Astrocyte of the spinal cord (primary cell): ENCODE measurements around the gene ZNG1B.
"Not testable (repeated sequence)": the region's sequence is repeated elsewhere in the genome, so short reads cannot be mapped to it uniquely, and the experiment has no call there.

Experiments used
- DNase-seq: peaks from one replicate; pipeline ENCODE4 v3.0.0; 2011; ENCODE audit warnings: low read depth, low spot score
- H3K4me3 ChIP-seq: 2 replicates; pipeline ENCODE4 v1.5.1; 2011; ENCODE audit warnings: low read depth, mild to moderate bottlenecking, low read length, moderate library complexity
- in situ Hi-C: cut with HindIII; loops from 2 replicates; pipeline ENCODE4 v1.10.0; 2017; ENCODE audit warnings: low sequenced_read_pairs

ZNG1B gene

DNA sequence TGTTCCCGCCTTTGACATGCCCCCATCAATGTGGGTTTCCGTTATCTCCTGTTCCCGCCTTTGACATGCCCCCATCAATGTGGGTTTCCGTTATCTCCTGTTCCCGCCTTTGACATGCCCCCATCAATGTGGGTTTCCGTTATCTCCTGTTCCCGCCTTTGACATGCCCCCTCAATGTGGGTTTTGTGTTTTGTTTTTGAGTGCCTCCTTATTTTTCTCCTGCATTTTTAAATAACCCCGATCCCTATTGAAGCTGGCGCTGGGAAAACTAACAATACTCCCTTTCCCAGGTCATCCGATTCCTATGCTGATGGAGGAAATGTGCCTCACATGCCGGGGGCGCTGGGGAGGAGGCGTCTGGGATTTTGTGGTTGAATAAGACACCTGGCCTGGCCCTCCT is 59.0 kb downstream of the ZNG1B start:
- H3K4me3 ChIP-seq, in situ Hi-C loops, DNase-seq: not testable (repeated sequence)

DNA sequence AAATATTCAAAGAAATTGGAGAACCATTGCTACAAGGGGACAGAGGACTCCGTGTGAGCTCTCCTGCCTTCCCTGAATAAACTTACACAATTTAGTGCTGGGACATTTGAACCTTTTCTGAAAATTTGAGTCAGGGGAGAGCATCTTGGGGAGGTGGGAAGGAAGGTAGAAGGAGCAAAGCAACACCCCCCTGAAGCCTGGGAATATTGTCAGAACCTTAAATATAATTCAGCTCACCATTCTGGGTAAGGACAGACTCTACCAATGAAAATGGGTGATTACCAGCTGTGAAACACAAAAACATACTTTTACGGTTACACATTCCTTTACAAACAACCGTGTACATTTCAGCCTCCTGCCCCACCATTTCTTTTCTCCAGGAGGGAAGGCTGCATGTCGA is 60.9 kb downstream of the ZNG1B start, which contains the start of gene FOXD4L1:
TSS of gene FOXD4L1 (plus strand) at position 301 of the 400 bp plus-strand sequence. CDS start 592 bp downstream, outside the sequence.
- in situ Hi-C loops, H3K4me3 ChIP-seq, DNase-seq: not testable (repeated sequence)

DNA sequence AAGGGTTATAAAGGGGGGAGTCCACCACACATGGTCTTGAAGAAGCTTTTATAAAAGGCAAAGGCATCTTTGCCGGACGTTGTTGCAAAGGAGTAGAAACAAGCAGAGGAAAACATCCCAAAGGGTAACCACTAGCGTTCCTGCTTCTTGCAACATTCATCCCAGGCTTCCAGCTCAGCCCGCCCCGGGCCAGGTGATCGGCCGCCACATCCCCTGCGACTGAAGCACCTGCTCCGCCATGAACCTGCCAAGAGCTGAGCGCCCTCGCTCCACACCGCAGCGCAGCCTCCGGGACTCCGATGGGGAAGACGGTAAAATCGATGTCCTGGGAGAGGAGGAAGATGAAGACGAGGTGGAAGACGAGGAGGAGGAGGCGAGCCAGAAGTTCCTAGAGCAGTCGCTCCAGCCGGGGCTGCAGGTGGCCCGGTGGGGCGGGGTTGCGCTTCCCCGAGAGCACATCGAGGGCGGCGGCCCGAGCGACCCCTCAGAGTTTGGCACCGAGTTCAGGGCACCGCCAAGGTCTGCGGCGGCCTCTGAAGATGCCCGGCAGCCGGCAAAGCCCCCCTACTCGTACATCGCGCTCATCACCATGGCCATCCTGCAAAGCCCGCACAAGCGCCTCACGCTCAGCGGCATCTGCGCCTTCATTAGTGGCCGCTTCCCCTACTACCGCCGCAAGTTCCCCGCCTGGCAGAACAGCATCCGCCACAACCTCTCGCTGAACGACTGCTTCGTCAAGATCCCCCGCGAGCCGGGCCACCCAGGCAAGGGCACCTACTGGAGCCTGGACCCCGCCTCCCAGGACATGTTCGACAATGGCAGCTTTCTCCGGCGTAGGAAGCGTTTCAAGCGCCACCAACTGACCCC is 61.8 kb downstream of the ZNG1B start:
- DNase-seq, in situ Hi-C loops, H3K4me3 ChIP-seq: not testable (repeated sequence)

DNA sequence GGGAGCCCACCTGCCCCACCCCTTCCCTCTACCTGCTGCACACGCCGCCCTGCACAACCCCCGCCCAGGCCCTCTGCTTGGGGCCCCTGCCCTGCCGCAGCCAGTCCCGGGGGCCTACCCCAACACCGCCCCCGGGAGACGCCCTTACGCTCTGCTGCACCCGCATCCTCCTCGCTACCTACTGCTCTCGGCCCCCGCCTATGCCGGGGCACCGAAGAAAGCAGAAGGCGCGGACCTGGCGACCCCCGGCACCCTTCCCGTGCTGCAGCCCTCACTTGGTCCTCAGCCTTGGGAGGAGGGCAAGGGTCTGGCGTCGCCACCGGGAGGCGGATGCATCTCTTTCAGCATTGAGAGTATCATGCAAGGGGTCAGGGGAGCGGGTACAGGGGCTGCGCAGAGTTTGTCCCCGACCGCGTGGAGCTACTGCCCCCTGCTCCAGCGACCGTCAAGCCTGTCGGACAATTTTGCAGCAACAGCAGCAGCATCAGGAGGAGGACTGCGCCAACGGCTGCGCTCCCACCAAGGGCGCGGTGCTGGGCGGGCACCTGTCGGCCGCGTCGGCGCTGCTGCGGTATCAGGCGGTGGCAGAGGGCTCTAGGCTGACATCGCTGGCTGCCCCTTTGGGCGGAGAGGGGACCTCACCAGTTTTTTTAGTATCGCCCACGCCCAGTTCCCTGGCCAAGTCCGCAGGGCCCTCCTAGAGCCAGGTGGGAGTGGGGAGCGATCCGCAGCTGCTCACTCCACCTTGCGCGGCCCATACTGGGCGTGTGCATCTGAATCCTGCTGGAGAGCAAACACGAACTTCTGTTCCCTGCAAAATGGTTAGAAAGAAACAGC is 62.6 kb downstream of the ZNG1B start:
- DNase-seq, H3K4me3 ChIP-seq, in situ Hi-C loops: not testable (repeated sequence)

DNA sequence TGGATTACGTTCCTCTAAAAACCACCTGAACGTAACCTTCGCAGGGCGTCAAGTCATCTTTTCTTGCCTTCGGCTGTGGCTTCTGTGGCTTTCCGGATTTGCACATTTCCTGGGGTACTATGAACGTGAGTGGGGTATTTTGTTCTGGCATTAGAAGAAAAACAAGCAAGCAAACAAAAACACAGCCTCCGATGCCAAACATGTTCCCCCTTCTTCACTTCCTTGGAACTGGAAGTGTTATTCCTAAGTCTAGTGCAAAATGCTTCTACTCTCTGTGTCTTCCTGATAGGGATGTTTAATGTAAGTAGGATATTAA is 63.2 kb downstream of the ZNG1B start:
- in situ Hi-C loops, DNase-seq, H3K4me3 ChIP-seq: not testable (repeated sequence)

DNA sequence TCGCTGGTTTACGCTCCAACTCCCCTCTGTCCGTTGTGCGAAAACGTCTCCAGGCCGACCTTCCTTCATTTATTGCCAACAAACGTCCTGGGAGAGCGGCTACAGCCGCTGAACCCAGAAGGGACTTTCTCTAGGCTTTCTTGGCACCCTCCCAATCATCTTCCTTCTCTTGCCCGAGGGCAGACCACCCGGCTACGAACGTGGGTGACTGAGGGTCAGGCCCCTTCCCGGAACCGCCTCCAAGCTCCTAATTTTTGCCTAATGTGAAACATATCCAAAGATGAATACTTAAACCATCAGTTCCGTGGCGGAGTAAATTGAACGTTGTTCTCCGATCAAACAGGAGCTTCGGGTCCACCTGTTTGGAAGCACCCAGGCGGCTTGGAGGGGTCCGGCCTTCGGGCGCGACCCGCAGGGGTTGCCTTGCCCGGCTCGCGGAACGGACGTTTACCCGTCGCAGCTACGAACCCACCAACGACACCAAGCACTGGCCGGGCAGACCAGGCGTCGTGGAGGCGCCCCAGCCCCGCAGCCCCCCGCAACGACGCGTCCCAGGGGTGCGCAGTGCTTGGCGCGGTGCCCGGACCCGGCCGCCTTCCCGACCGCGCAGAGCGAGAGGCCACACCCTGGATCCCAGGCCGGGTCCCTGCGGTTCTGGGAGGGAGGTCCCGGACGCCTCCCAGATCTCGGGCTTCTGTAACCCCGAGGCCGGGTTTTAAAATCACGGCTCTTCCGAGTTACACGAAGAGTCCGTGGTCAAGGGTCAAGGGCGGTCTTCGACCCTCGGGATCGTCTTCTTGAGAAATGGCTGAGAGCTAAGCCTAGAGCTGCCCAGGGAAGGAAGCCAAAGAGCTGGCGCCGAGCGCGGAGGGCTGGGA is 65.0 kb downstream of the ZNG1B start:
- DNase-seq, in situ Hi-C loops, H3K4me3 ChIP-seq: not testable (repeated sequence)

DNA sequence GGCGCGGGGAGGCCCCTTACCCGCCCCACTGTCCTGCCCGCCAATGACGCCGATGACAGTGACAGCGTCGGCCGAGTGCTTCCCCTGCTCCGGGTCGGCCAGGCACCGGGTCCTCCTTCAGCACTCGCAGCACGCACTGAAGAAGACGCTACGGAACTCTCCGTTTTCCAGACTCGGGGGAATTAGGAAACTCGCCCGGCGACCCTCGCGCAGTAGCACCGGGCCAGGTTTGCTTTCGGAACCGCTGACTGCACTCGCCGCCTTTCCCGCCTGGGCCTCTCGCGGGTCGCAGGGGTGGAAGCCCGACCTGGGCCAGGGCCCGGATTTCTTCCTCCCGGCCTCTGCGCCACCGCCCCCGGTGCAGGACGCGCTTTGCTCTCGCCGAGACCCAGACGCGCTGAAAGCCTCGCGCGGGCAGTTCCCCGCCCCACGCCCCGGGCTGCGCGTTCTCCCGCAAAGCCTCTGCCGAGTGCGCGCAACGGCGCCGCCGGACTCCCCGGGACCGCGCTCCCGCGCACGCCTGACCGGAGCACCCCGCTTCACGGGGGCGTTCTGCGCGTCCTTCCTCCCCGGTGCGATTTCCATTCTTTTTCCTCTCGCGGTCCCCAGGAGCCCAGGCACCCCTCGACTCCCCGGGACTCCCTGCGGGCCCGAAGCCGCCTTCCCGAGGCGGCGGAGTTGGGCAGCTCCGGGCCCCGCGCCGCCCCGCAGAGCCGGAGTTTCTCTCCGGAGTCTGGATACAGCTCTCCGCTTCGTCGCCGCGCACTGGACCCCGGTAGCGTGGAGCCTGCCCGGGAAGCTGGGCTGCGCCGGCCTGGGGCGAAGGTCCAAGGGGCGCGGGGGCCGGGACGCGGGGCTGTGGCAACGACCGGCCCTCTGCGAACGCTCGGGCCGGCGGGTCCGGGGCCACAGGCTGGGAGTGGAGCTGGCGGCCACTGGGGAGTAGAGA is 65.9 kb downstream of the ZNG1B start:
- peak; percentile 12 for DNase-seq
- H3K4me3 ChIP-seq = peak overlapping the region; percentile 18
- in situ Hi-C loops = not testable (repeated sequence)

DNA sequence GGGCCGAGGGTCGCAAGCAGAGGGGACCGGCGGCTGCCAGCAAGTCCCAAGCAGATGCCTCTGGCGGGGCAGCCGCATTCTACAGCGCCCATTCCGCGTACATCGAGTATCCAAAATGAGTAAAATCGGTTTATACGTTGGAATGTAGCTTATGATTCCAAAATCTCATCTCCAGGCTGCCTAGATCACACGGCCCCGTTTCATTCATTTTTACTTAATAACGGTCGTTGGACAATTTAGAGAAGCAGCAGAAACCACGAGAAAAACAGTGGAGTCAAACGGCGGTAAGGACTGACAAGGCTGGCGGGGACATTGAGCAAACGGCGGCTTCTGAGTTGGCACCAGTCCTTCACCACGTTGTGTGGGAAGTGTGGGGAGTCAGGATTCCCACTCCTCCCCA is 66.6 kb downstream of the ZNG1B start:
- H3K4me3 ChIP-seq, in situ Hi-C loops, DNase-seq: not testable (repeated sequence)

DNA sequence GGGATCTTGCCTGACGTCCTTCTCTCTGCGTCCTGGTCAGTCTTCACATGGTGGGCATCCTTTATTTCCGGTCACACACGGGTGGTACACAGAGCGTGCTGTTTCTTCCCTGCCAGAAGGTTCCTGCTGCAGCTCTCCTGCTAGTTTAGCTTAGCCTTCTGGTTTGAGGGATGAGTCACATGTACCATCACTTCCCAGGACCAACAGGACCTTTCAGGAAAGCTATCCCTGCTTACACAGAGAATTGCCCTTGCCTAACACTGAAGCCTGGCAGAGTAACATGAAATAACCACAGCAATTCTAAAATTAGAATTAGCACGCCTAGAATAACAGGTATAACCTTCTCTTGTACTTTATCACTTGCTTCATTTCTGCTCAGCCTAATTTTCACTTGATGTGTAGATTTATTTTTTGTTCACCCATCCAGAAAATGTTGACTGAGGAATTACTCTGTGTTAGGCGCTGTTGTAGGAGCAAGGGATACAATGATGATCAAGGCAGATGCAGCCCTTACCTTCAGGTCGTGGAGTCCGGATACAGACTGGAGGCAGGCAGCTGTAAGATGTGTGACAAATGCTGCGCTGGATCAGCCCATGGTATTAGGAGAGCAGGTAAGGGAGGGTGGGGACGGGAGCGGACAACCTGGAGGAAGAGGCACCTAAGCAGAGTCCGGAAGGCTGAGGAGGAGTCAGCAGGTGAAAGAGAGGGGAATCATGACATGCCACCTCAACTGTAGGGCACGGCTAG is 70.1 kb downstream of the ZNG1B start:
- H3K4me3 ChIP-seq, DNase-seq, in situ Hi-C loops: not testable (repeated sequence)

DNA sequence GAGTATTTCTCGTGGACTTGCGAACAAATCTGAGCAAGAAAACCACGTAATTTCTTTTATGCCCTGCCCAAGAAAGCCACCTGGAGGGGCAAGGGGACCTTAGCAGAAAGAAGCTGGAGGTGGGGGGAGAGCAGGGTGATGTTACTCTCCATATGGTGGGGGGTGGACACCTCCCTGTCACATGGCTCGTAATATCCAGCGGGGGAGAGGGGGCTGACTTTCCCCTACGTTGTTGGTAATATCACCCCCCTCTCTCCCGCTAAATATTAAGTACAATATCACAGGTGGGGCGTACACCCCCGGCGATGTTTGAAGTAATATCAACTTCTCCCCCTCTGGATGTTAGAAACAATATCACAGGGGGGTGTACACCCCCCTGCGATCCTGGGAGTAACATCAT is 70.7 kb downstream of the ZNG1B start:
- DNase-seq, in situ Hi-C loops, H3K4me3 ChIP-seq: not testable (repeated sequence)

DNA sequence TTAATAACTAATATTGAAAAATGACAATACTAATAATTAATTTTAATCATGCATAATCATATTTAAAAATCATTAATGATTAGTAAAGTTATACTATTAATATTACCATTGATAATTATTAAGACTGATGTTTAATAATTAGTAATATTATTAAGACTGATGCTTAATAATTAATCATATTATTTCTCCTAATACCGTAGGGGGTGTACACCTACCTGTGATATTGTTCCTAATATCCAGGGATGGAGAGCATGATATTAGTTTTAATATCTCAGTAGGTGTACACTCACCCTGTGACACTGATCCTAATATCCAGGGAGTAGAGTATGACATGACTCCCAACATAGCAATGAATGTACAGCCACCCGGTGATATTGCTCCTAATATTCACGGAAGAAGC is 73.4 kb downstream of the ZNG1B start:
- H3K4me3 ChIP-seq, DNase-seq, in situ Hi-C loops: not testable (repeated sequence)

DNA sequence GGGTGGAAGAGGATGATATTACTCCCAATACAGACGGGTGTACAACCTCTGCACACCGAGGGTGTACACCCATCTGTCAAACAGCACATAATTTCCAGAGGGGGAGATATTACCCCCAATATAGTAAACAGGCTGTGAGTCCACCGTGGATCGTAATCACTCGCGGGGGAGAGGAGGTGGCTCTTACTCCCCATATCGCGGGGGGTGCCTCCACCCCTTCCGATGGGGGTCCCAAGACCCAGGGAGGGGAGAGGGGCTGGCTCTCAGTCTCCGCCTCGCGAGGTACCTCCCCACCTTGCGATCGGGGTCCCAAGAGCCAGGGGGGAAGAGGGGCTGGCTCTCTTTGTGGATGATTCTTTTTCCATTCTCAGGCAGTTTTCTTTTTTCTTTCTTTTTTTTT is 74.4 kb downstream of the ZNG1B start:
- H3K4me3 ChIP-seq, in situ Hi-C loops, DNase-seq: not testable (repeated sequence)

DNA sequence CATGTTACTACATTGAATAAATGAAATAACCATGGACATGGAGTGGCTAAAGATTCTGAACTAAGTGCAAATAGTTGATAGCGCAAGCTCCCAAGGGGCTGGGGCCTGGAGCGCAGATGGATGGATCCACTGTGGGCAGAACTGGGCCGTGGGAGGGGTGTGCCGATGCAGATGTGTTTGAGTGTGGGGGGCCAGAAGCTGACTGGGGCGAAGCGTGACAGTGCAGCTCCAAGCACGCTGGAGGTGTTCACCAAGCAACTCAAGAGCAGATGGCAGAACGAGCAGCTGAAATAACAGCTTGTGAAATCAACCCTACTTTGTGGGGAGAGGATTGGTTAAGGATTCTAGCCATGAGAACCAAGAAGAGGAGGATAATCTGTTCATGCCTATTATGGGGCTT is 78.0 kb downstream of the ZNG1B start:
- DNase-seq, in situ Hi-C loops, H3K4me3 ChIP-seq: not testable (repeated sequence)

DNA sequence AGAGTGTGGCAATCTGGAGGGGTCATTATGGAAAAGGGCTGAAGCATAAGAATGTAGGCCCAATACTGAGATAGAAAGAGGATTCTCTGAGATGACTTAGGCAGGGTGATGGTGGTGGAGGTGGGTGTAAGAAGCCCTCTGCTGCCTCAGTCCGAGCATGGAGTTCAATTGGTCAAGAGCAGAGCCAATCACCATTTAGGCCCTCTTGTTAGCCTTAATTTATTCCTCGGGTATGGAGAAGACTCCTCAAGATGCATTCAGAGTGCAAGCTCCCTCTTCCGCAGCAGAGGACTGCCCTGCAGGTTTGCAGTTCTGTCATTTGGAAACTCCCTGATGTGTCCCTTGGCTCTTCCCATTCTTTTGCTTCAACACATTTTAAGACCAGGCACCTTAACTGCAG is 78.5 kb downstream of the ZNG1B start:
- H3K4me3 ChIP-seq, DNase-seq, in situ Hi-C loops: not testable (repeated sequence)

DNA sequence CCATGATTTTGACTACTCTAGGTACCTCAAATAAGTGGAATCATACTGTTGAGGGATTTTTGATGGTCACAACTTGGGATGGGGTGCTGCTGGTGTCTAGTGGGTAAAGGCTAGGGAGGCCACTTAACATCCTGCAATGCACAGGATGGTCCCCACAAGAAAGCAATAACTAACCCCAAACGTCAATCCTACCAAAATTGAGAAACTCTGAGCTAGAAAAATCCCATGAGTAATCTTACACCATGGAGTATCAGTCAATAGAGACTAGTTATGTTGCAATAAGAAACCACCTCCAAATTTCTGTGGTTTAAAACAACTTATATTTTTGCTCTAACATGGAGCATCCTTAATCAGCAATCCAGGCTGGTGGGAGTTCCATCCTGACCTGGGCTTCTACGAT is 79.5 kb downstream of the ZNG1B start:
- in situ Hi-C loops, DNase-seq, H3K4me3 ChIP-seq: not testable (repeated sequence)
